GM19397 (cell line): ENCODE data around the gene SMARCA4.
"Not testable (repeated sequence)": the region's sequence is repeated elsewhere in the genome, so short reads cannot be mapped to it uniquely, and the experiment has no call there.

Experiments used
- ATAC-seq: cut with Tn5 transposase; IDR thresholded peaks from one replicate; pipeline ENCODE4 v1.9.1; 2021; ENCODE audit warnings: mild to moderate bottlenecking, moderate library complexity; ENCODE audit not compliant: unreplicated experiment

Gene SMARCA4

DNA sequence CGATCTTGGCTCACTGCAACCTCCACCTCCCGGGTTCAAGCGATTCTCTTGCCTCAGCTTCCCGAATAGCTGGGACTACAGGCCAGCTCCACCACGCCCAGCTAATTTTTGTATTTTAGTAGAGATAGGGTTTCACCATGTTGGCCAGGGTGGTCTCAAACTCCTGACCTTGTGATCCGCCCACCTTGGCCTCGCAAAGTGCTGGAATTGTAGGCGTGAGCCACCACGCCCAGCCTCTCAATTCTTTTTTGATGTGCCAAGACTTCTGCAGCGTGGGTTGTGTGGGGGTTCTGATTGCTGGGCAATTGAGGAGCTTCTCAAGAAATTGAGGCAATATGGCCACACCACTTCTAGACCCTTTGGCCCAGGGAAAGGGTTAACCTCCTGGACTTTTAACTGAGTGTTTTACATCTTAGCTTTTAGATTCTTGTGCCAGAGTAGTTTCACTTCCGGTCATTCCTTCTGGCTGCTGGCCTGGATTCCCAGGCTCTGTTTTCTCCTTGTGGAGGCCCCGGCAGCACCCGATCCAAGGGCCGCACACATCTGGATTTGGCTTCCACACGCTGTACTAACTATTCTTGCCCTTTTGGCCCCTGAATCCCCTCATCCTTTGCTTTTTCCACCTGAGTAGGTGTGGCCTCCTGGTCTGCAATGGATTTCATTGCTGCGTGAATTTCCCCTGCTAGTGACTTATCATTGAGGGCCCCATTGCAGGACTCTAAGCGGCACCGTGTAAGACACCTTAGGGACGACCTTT lies 14.7 kb downstream of the SMARCA4 start:
- no peak for ATAC-seq

DNA sequence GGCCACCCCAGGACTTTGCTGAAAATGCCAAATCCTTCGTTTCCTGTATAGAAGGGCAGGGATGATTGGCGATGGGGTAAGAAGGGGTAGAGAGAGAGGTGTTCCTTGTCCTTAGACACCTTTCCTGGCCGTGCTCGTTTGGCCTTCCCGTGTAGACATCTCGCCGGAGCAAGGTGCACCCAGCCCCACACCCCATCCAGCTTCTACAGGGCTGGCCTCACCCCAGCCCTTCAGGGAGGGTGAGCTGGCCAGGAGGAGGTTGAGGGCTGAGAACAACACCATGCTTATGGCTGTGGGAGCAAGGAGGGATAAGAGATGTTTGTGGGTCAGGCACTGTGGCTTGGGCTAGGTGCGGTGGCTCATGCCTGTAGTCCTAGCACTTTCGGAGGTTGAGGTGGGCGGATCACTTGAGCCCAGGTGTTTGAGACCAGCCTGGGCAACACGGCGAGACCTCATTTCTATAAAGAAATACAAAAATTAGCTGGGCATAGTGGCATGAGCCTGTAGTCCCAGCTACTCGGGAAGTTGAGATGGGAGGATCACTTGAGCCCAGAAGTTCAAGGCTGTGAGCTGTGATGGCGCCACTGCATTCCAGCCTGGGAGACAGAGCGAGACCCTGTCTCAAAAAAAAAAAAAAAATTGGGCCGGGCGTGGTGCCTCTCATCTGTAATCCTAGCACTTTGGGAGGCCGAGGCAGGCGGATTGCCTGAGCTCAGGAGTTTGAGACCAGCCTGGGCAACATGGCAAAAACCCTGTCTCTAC lies 15.5 kb downstream of the SMARCA4 start:
- no peak for ATAC-seq

DNA sequence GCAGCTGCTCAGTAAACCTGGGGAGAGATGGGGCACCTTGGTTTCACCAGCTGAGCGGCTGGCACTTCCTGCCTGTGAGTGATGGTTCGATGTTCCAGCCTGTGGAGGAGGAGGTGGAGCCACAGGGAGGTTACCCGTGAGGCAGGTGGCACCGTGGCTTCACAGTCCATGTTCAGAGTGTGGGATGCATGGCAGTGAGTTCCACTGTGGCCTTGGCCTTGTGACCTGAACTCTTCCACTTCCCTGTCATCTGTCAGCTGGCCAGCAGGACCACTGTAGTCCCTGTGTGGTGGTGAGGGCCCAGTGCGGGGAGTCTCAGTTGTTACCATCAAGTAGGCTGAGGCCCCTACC lies 16.9 kb downstream of the SMARCA4 start:
- no peak for ATAC-seq

DNA sequence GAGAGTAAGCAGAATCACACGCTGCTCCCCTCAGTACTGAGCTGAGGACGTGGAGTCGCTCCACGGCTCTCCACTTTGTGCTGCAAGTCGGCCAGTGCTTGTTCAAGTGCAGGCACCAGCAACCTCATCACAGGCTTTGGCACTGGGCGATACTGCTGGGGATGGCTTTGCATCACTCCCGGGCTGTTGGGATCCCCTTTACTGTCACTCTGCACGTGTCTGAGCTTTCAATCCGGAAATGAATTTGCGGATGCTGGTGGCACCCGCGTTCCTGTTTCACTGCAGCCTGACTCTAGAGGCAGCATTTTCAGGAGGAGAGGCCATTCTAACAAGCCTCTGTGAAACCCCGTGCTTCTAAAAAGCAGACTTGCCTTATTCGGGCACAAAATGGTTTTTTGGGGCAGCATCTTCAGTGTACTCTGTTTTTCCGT lies 19.1 kb downstream of the SMARCA4 start:
- no peak for ATAC-seq

DNA sequence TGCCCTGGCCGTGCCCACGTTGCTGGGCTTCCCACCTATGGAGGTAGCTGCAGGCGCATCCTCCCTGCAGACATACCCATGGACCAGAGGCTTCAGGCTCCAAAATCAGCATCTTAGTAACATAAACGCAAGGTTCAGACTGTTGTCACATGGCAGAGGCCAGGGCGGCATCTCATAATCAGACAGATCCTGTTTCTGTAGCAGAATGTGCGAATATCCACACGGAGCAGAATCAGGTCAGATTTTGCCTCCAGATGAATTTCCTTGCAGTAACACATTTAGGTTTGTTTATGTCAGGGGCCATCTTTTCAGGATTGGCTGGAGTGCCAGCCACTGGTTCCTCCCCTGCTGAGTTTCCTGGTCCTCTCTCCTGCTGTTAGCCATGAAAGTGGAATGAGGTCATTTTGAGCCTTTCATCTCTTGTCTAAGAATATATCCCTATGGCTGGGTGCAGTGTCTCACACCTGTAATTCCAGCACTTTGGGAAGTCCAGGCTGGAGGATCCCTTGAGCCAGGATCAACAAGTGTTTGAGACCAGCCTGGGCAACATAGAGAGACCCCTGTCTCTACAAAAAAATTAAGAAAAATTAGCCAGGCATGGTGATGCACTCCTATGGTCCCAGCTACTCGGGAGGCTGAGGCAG lies 20.5 kb downstream of the SMARCA4 start:
- ATAC-seq = no peak

DNA sequence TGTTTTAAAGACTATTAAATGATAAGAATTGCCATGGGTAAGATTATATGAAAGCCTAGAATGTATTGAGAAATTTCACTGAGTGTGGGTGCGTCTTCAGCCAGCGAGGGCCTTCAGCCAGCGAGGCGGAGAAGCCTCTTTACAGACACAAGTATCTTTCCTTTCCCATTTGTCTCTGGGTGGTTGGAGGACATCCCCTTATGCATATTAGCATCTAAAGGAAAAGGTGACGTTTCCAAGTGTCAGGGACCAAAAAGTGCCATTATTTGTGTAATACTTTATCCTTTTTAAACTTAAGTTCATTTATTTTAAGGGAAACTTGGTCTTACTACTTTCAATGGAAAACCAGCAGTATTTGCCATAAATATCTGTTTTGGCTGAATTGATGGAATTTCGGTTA lies 22.2 kb downstream of the SMARCA4 start:
- ATAC-seq = no peak

DNA sequence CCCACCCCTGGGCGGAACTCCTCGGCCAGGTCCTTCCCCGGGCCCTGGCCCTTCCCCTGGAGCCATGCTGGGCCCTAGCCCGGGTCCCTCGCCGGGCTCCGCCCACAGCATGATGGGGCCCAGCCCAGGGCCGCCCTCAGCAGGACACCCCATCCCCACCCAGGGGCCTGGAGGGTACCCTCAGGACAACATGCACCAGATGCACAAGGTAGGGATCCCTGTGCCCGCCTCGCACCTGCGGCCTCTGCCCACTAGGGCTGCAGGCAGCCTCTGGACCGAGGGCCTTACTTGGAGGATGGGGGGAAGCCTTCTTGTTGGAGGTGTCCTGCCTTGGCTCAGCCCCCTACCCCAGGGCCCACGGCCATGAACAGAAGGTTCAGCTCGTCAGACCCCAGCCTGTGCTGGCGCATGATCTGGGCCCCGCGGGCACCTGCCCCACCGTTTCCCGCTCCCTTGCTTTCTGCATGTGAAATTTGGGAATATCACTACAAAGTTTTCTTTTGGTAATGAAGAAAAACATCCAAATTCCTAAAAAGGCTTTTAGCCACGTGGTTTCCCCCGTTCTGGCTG lies 23.4 kb downstream of the SMARCA4 start:
- no peak for ATAC-seq

DNA sequence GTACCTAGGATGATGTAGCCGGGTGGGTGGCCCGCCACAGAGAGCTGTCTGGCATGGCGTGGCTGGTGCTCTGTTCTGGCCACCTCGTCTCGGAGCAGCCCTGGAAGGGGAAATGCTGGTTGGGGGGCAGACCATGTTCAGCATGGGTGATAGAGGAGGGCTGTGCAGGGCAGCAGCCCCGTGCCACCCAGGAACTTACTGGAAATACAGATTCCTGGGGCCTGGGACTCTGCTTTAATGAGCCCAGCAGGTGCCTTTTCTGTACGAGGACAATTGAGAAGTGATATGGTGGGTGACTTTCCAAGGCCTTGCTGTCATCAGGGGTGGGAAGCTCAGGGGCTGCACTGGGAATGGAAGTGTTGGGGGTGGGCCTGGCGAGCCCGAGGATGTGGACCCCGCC lies 24.7 kb downstream of the SMARCA4 start:
- ATAC-seq = no peak

DNA sequence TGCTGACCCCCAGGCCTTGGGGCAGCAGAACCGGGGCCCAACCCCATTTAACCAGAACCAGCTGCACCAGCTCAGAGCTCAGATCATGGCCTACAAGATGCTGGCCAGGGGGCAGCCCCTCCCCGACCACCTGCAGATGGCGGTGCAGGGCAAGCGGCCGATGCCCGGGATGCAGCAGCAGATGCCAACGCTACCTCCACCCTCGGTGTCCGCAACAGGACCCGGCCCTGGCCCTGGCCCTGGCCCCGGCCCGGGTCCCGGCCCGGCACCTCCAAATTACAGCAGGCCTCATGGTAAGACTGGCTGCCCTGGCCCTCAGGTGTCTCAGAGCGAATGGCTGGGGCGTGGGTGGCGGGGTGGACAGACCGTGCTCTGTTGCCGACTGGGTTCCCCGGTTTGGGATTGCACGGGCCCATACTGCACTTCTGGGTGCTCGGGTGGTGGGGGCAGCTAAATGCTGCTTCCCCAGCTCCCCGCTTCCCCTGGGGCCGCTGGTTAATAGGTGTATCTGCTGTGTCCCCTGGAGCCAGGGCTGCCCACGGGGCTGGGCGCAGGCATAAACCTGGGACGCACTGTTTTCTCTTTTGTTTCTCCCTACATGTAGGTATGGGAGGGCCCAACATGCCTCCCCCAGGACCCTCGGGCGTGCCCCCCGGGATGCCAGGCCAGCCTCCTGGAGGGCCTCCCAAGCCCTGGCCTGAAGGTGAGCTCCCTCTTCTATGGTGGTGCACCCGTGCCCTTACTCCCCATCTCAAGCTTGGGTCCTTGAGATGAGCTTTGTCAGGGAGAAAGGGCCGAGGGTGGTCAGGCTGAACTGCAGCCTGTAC lies 25.7 kb downstream of the SMARCA4 start:
- no peak for ATAC-seq

DNA sequence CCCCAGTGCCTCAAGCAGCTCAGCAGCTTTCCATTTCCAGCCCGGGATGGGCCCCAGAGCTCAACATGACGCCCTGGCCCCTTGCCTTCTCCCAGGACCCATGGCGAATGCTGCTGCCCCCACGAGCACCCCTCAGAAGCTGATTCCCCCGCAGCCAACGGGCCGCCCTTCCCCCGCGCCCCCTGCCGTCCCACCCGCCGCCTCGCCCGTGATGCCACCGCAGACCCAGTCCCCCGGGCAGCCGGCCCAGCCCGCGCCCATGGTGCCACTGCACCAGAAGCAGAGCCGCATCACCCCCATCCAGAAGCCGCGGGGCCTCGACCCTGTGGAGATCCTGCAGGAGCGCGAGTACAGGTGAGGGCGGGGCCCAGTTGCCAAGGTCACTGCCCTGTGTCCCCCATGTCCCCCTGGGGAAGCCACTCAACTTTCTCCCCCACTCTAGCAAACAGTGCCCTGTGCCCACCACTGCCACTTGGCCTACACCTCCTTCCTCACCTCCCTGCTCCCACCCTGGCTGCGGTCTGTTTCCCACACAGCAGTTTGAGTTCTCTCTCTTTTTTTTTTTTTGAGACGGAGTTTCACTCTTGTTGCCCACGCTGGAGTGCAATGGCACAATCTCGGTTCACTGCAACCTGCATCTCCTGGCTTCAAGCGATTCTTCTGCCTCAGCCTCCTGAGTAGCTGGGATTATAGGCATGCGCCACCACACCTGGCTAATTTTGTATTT lies 26.9 kb downstream of the SMARCA4 start:
- no peak for ATAC-seq

DNA sequence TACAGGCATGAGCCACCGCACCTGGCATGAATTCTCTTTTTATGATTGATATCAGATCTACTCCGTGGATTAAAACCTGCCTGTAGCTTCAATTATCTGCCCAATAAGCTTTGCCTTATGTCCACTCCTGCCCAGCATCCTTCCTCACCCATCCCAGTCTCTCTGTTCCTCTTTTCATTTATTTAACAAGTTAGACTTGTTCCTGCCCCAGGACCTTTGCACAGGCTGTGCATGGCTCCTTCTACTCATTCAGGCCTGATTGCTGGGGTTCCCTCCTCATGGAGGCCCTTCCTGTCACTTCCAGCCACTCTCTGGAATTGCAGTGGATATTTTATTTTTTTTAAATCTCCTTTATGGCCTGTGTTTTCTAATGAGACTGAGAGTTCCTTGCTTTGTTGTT lies 27.6 kb downstream of the SMARCA4 start:
- ATAC-seq = no peak

DNA sequence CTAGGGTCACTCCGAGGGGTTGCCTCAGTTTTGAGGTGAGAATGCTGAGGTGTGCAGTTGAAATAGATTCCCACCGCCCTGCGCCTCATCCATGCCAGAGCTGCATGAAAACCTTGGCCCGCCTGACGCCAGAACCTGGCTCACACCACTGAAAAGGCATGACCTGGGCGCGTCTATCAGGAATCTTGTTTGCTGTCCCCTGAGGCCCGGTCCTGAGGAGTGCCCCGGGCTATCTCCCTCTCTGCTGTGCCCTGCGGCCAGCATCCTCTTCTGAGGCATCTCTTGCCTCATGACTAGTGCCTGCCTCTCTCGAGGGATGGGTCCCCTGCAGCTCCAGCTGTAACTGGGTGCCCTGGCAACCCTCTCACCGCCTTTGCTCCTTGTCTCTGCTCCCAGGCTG lies 28.1 kb downstream of the SMARCA4 start:
- no peak for ATAC-seq

DNA sequence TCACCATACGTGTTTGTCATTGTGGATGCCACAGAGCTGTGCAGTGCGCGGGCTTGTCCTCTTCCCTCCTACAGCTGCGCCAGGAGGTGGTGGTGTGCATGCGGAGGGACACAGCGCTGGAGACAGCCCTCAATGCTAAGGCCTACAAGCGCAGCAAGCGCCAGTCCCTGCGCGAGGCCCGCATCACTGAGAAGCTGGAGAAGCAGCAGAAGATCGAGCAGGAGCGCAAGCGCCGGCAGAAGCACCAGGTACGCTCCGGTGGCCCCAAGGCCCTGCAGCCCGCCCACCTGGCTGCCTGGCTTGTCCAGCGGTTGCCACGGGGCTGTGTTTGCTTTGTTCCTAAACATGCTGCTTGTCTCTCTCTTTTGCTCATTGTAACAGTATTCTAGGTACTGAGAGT lies 30.2 kb downstream of the SMARCA4 start:
- no peak for ATAC-seq

DNA sequence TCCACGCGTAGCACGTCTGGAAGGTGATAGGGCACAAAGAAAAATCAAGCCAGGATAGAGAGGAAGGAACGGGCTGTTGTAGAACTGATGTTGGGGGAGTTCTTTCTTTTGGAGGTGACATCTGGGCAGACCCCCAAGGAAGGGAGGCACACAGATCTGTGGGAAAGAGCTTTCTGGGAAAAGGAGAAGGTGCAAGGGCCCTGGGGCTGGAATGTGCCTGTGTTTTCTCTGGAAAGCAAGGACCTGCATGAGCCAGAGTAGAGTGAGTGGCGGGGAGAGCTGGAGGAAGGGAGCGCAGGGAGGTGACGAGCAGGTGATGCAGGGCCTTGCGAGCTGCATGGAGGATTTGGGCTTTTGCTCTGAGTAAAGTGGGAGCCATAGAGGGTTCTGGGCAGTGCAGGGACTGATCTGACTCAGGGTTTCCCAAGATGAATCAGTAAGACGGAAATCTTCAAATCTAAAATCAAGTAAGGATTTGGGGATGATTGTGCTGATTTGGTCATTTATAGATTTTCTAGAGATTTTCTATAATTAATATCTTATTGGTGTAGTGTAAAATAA lies 30.8 kb downstream of the SMARCA4 start:
- ATAC-seq = no peak

DNA sequence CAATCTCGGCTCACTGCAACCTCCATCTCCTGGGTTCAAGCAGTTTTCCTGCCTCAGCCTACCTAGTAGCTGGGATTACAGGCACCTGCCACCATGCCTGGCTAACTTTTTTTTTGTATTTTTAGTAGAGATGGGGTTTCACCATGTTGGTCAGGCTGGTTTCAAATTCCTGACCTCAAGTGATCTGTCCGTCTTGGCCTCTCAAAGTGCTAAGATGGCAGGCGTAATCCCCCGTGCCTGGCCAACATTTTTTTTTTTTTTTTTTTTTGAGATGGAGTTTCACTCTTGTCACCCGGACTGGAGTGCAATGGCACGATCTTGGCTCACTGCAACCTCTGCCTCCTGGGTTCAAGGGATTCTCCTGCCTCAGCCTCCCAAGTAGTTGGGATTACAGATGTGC lies 31.3 kb downstream of the SMARCA4 start:
- ATAC-seq = not testable (repeated sequence)

DNA sequence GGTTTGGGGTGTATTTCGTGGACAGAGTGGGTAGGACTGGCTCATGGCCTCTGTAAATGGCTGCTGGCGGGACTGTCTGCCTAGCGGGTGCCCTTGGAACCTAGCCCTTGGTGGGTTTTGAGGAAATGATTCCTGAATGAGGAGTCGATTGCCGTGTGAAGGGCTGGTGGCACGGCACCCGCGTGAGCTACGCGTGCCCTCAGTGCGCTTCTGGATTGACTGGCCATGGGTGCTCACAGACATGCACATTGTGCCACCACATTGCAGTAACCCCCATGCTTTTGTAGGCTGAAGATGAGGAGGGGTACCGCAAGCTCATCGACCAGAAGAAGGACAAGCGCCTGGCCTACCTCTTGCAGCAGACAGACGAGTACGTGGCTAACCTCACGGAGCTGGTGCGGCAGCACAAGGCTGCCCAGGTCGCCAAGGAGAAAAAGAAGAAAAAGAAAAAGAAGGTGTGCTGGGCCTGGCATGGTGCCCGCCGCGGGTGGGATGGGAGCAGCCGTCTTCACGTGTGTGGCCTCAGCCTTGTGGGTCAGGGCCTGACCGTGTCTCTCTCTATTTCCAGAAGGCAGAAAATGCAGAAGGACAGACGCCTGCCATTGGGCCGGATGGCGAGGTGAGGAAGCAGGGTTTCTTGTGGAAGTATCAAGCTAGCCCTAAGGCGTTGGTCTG lies 35.2 kb downstream of the SMARCA4 start:
- ATAC-seq = no peak

DNA sequence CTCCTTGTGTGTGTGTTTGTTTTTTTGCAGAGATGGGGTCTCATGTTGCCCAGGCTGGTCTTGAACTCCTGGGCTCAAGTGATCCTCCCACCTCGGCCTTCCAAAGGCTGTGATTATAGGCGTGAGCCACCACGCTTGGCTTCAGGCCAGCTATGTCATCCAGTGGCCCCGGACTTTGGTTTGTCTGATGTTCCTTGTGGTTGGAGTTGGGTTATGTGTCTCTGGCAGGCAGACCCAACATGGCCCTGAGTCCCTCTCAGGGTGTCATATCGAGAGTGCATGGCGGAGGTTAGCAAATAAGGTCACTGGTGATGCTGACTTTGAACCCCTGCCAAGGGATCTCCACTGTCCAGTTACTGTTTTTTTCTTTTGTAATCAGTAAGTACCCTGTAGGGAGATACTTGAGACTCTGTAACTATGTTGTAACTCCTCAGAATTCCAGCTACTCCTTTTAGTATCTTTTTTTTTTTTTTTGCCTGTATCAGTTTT lies 37.3 kb downstream of the SMARCA4 start:
- no peak for ATAC-seq

DNA sequence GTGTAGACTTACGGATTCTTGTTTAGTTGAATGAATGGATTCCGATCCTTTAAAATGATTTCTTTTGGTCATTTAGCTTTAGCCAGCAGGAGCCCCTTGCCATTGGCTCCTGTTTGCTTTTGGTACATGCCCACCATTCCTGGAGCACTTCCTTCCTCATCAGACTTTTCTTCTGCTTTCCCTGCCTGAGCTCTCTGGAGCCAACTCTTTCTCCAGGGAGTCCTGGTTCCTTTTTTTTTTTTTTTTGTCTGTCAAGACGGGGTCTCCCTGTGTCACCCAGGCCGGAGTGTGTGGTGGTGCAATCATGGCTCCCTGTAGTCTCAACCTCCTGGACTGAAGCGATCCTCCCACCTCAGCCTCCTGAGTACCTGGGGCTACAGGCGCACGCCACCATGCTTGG lies 37.8 kb downstream of the SMARCA4 start:
- no peak for ATAC-seq

DNA sequence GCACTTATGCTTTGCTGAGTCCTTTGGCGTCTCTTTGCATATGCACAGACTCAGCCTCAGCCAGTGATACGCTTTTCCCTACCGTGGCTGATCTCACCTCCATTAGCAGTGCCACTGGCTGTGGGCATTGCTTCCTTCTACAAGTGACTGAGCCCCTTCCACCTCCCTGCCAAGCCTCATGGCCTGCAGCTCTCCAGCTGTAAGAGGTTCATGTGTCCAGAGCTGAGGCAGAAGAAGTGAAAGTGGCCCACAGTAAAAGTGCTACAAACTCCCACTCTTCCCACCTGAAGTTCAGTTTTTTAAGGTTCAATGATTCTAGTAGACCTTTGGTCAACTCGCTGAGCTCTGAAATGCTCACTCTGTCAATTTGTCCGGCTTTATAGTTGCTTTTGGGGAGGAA lies 44.7 kb downstream of the SMARCA4 start:
- ATAC-seq = no peak
